NAMALWA (cell line): ENCODE measurements around the gene MUC5B.
"Not testable (repeated sequence)": the region's sequence is repeated elsewhere in the genome, so short reads cannot be mapped to it uniquely, and the experiment has no call there.

Experiments used
- DNase-seq: peaks from one replicate; pipeline ENCODE4 v3.0.0-alpha.2; 2015; ENCODE audit warnings: low spot score

The MUC5B gene

GRCh38 chr11:1222491-1223345 is at the start of gene MUC5B:
Gene MUC5B, plus strand, starts transcription at chr11:1223066. Its CDS starts 58 bp downstream, at chr11:1223124.
- no peak for DNase-seq

- DNase-seq, result not testable (repeated sequence)
Measured at GRCh38 chr11:1173396-1173795, 49.5 kb upstream of the MUC5B start.

- DNase-seq, result no peak
Measured at GRCh38 chr11:1174441-1175370, 48.2 kb upstream of the MUC5B start.

- DNase-seq, result no peak
Measured at GRCh38 chr11:1175461-1176223, 47.2 kb upstream of the MUC5B start.

- no peak for DNase-seq
Measured at GRCh38 chr11:1176224-1177019, 46.4 kb upstream of the MUC5B start.

- no peak for DNase-seq
Measured at GRCh38 chr11:1177020-1177770, 45.7 kb upstream of the MUC5B start.

GRCh38 chr11:1177771-1178090 is 45.1 kb upstream of the MUC5B start:
- no peak for DNase-seq

GRCh38 chr11:1178201-1178885 is 44.5 kb upstream of the MUC5B start:
- no peak for DNase-seq

GRCh38 chr11:1178906-1179305 is 44.0 kb upstream of the MUC5B start:
- no peak for DNase-seq

- DNase-seq, result no peak
Measured at GRCh38 chr11:1179641-1180040, 43.2 kb upstream of the MUC5B start.

GRCh38 chr11:1180171-1180570 is 42.7 kb upstream of the MUC5B start:
- DNase-seq, result no peak

GRCh38 chr11:1180947-1181391 is 41.9 kb upstream of the MUC5B start:
- DNase-seq, result no peak

GRCh38 chr11:1181420-1181819 is 41.4 kb upstream of the MUC5B start:
- DNase-seq, result no peak

- no peak for DNase-seq
Measured at GRCh38 chr11:1181853-1182535, 40.9 kb upstream of the MUC5B start.

- DNase-seq, result not testable (repeated sequence)
Measured at GRCh38 chr11:1184139-1184538, 38.7 kb upstream of the MUC5B start.

GRCh38 chr11:1188451-1189130 is 34.3 kb upstream of the MUC5B start:
- DNase-seq, result not testable (repeated sequence)

GRCh38 chr11:1189816-1190215 is 33.0 kb upstream of the MUC5B start:
- not testable (repeated sequence) for DNase-seq

GRCh38 chr11:1191786-1192470 is 30.9 kb upstream of the MUC5B start:
- DNase-seq, result not testable (repeated sequence)
